HepG2 (cell line): ENCODE data around the gene SRSF10. TPM values are rescaled to one million over a fixed set of nuclear protein-coding genes. Genes with fewer than 3 reads are reported as not detected.

Source experiments
- AKNA ChIP-seq: sonication (generic); formaldehyde crosslinking; IDR thresholded peaks from 2 replicates; pipeline ENCODE4 v1.4.0; 2020; ENCODE audit warnings: missing genetic modification reagents, borderline replicate concordance
- ATF3 ChIP-seq: sonication (generic); formaldehyde crosslinking; IDR thresholded peaks from 2 replicates; pipeline ENCODE4 v1.4.0; 2020; ENCODE audit warnings: missing genetic modification reagents
- ETV5 ChIP-seq: IDR thresholded peaks from 2 replicates; pipeline ENCODE4 v1.6.1; 2018; ENCODE audit warnings: missing biosample characterization, missing genetic modification reagents, inconsistent platforms, borderline replicate concordance
- JUN ChIP-seq: sonication (generic); formaldehyde crosslinking; IDR thresholded peaks from 2 replicates; pipeline ENCODE4 v1.4.0; 2020; ENCODE audit warnings: mild to moderate bottlenecking, missing genetic modification reagents
- MZF1 ChIP-seq: sonication (generic); formaldehyde crosslinking; IDR thresholded peaks from 2 replicates; pipeline ENCODE4 v1.8.1; 2023; ENCODE audit warnings: mild to moderate bottlenecking, missing genetic modification reagents, borderline replicate concordance
- NR0B2 ChIP-seq: sonication (generic); formaldehyde crosslinking; IDR thresholded peaks from 2 replicates; pipeline ENCODE4 v1.4.0; 2020; ENCODE audit warnings: mild to moderate bottlenecking, missing genetic modification reagents
- SAFB2 ChIP-seq: sonication (generic); formaldehyde crosslinking; IDR thresholded peaks from 2 replicates; pipeline ENCODE4 v1.5.1; 2020; ENCODE audit warnings: missing genetic modification reagents, low read depth, mild to moderate bottlenecking, borderline replicate concordance
- SRSF1 ChIP-seq: fragments of 200-400 bp; formaldehyde crosslinking; optimal IDR thresholded peaks from 2 replicates; pipeline ENCODE3; 2017; ENCODE audit warnings: mild to moderate bottlenecking, low read depth, low read length, moderate library complexity
- TARDBP ChIP-seq: sonication (generic); formaldehyde crosslinking; IDR thresholded peaks from 2 replicates; pipeline ENCODE4 v1.8.0; 2022; ENCODE audit warnings: mild to moderate bottlenecking, missing genetic modification reagents
- TFDP1 ChIP-seq: IDR thresholded peaks from 2 replicates; pipeline ENCODE4 v1.6.1; 2016; ENCODE audit warnings: missing compliant biosample characterization, missing genetic modification reagents, borderline replicate concordance
- ZNF256 ChIP-seq: sonication (generic); formaldehyde crosslinking; conservative IDR thresholded peaks from 2 replicates; pipeline ENCODE4 v1.4.0; 2020; ENCODE audit warnings: missing genetic modification reagents
- ZNF280B ChIP-seq: sonication (generic); formaldehyde crosslinking; IDR thresholded peaks from 2 replicates; pipeline ENCODE4 v1.5.0; 2020; ENCODE audit warnings: missing genetic modification reagents, mild to moderate bottlenecking, borderline replicate concordance
- ZNF333 ChIP-seq: sonication (generic); formaldehyde crosslinking; IDR thresholded peaks from 2 replicates; pipeline ENCODE4 v1.4.0; 2020; ENCODE audit warnings: mild to moderate bottlenecking, missing genetic modification reagents, borderline replicate concordance
- ZNF513 ChIP-seq: sonication (generic); formaldehyde crosslinking; conservative IDR thresholded peaks from 2 replicates; pipeline ENCODE4 v1.5.0; 2020; ENCODE audit warnings: missing genetic modification reagents
- ZNF775 ChIP-seq: sonication (generic); formaldehyde crosslinking; IDR thresholded peaks from 2 replicates; pipeline ENCODE4 v1.4.0; 2020; ENCODE audit warnings: missing genetic modification reagents, mild to moderate bottlenecking, moderate library complexity, borderline replicate concordance
- ZNF883 ChIP-seq: sonication (generic); formaldehyde crosslinking; IDR thresholded peaks from 2 replicates; pipeline ENCODE4 v1.5.1; 2020; ENCODE audit warnings: mild to moderate bottlenecking, missing genetic modification reagents; ENCODE audit errors: not compliant biosample characterization
- ZSCAN9 ChIP-seq: IDR thresholded peaks from 2 replicates; pipeline ENCODE4 v1.6.1; 2016; ENCODE audit warnings: borderline replicate concordance
- polyA plus RNA-seq, 8 experiments: library from polyadenylated mRNA; depleted of rRNA in 3 of 8; stranded (reverse) in 7 of 8; unstranded in 1 of 8; fragments of >200 nt; fragmentation: Illumina TruSeq in 4 of 8; extraction: Trizol in 4 of 8; gene quantifications; 2 replicates each; pipeline versions ENCODE4 v1.2.1 to v1.2.3, GENCODE V29; 2011 to 2016; ENCODE audit warnings: low read depth in 4 of 8, missing spikeins in 1 of 8, mixed read lengths in 1 of 8; ENCODE audit not compliant: insufficient read depth in 1 of 8
- total RNA-seq, 5 experiments: library from RNA; depleted of rRNA; stranded (reverse); fragments of >200 nt; fragmentation: Illumina TruSeq; extraction: Trizol; gene quantifications; 2 replicates each; pipeline ENCODE4 v1.2.3, GENCODE V29; 2016; ENCODE audit warnings: low read depth in 1 of 5

SRSF10 gene
- total and polyA plus RNA-seq, 2 of the 13 experiments (the other 11 are each of a cell fraction or from before 2014, with no cell fraction given) = 126 to 186 TPM

GRCh38 chr1:24021403-24022266, 41.5 kb upstream of the SRSF10 start (continued):
- no peak for TF ChIP-seq ATF3 (CRISPR knock-in tag)
- no peak for TF ChIP-seq ZNF333
- 0 out of 2 replicates have a peak, but pooled peaks have one; percentile 42 for TF ChIP-seq AKNA (CRISPR knock-in tag)
- peak; percentile 100 for TF ChIP-seq ETV5 (CRISPR knock-in tag)
- TF ChIP-seq TARDBP (CRISPR knock-in tag) = peak; percentile 88
- no peak for TF ChIP-seq ZNF280B (CRISPR knock-in tag)
- peak; percentile 34; the same call in 1 of the 2 replicates for TF ChIP-seq JUN (CRISPR knock-in tag)
- TF ChIP-seq NR0B2 (CRISPR knock-in tag) = peak; percentile 46; the same call in 1 of the 2 replicates
- TF ChIP-seq ZNF775 (CRISPR knock-in tag) = no peak
- peak; percentile 59; the same call in 1 of the 2 replicates for TF ChIP-seq TFDP1
- TF ChIP-seq MZF1 (CRISPR knock-in tag) = no peak
- TF ChIP-seq SRSF1 = no peak
- TF ChIP-seq ZNF883 (CRISPR knock-in tag) = peak; percentile 77
- TF ChIP-seq ZNF513 (CRISPR knock-in tag) = no peak
- TF ChIP-seq SAFB2 (CRISPR knock-in tag) = no peak; the same call in 1 of the 2 replicates
- TF ChIP-seq ZNF256 (CRISPR knock-in tag) = no peak; the same call in 1 of the 2 replicates
- TF ChIP-seq ZSCAN9 (CRISPR knock-in tag) = peak; percentile 39; the same call in 1 of the 2 replicates
